GM12878 (cell line): ENCODE results near the gene PMAIP1. TPM values are rescaled to one million over a fixed set of nuclear protein-coding genes. Genes with fewer than 3 reads are reported as not detected.

ENCODE experiments used
- CHD2 ChIP-seq: IDR thresholded peaks from 2 replicates; pipeline ENCODE4 v1.6.1; 2011; ENCODE audit warnings: low read depth, low read length, improper control_type of control experiment, borderline replicate concordance
- CHD4 ChIP-seq: fragments of 200-600 bp; sonication (generic); IDR thresholded peaks from 2 replicates; pipeline ENCODE4 v1.6.1; 2016; ENCODE audit warnings: mild to moderate bottlenecking
- EGR1 ChIP-seq, 2 experiments: IDR thresholded peaks; 1 replicate in 1 of 2; 2 replicates in 1 of 2; pipeline ENCODE4 v1.6.1; 2011 to 2012; ENCODE audit warnings: low read depth in 2 of 2, low read length in 2 of 2, borderline replicate concordance in 1 of 2, mild to moderate bottlenecking in 1 of 2, moderate library complexity in 1 of 2
- GATAD2B ChIP-seq: fragments of 450-650 bp; conservative IDR thresholded peaks from 2 replicates; pipeline ENCODE4 v1.6.1; 2017; ENCODE audit warnings: low read depth, mild to moderate bottlenecking, moderate library complexity
- JUND ChIP-seq: IDR thresholded peaks from 2 replicates; pipeline ENCODE4 v1.6.1; 2012; ENCODE audit warnings: low read depth, mild to moderate bottlenecking, low read length, improper control_type of control experiment, moderate library complexity
- KDM1A ChIP-seq: fragments of 200-600 bp; sonication (generic); IDR thresholded peaks from 2 replicates; pipeline ENCODE4 v1.6.1; 2016; ENCODE audit warnings: borderline replicate concordance
- MYC ChIP-seq: IDR thresholded peaks from 2 replicates; pipeline ENCODE4 v1.6.1; 2011; ENCODE audit warnings: mild to moderate bottlenecking, low read length, moderate library complexity, inconsistent platforms; ENCODE audit not compliant: insufficient read depth, insufficient replicate concordance, insufficient read length, severe bottlenecking
- NR2C2 ChIP-seq: IDR thresholded peaks from 2 replicates; pipeline ENCODE4 v1.6.1; 2011; ENCODE audit warnings: borderline replicate concordance, low read depth; ENCODE audit not compliant: control insufficient read depth, insufficient read length
- POLR2A ChIP-seq: IDR thresholded peaks from 2 replicates; pipeline ENCODE4 v1.6.1; 2011; ENCODE audit warnings: low read depth, mild to moderate bottlenecking, low read length
- RCOR1 ChIP-seq: conservative IDR thresholded peaks from 2 replicates; pipeline ENCODE4 v1.6.1; 2012; ENCODE audit warnings: low read depth, low read length, improper control_type of control experiment
- RELB ChIP-seq: fragments of 450-650 bp; IDR thresholded peaks from 2 replicates; pipeline ENCODE4 v1.6.1; 2017; ENCODE audit warnings: low read depth, mild to moderate bottlenecking, moderate library complexity
- RFX5 ChIP-seq: IDR thresholded peaks from 2 replicates; pipeline ENCODE4 v1.6.1; 2011; ENCODE audit warnings: low read depth, low read length, improper control_type of control experiment
- SMAD5 ChIP-seq: IDR thresholded peaks from 2 replicates; pipeline ENCODE4 v1.6.1; 2016; ENCODE audit warnings: antibody characterized with exemption, low read depth
- YY1 ChIP-seq: IDR thresholded peaks from 2 replicates; pipeline ENCODE4 v1.6.1; 2011; ENCODE audit warnings: low read depth, mild to moderate bottlenecking, low read length
- ZNF274 ChIP-seq: IDR thresholded peaks from one replicate; pipeline ENCODE4 v1.8.0; 2011; ENCODE audit not compliant: insufficient read length, insufficient read depth
- polyA plus RNA-seq, 11 experiments: library from polyadenylated mRNA; depleted of rRNA in 4 of 11; unstranded in 6 of 11; stranded (reverse) in 5 of 11; fragments of >200 nt; fragmentation: Nextera tagmentation in 4 of 11; fragmentation: Illumina TruSeq in 1 of 11; extraction: Ambion mirVana in 4 of 11; extraction: Trizol in 1 of 11; gene quantifications; 1 replicate in 1 of 11; 2 replicates in 10 of 11; pipeline versions ENCODE4 v1.2.1 to v1.2.3, GENCODE V29; 2011 to 2016; ENCODE audit warnings: inconsistent platforms in 2 of 11, missing spikeins in 2 of 11, low read depth in 1 of 11
- total RNA-seq, 4 experiments: library from RNA; depleted of rRNA in 3 of 4; stranded (reverse); fragments of >200 nt in 3 of 4; fragmentation: Illumina TruSeq in 1 of 4; extraction: Trizol in 1 of 4; gene quantifications; 2 replicates each; pipeline versions ENCODE4 v1.2.1 to v1.2.3, GENCODE V29; 2013 to 2021
- TF ChIP-seq, protein P1 (sequence below): fragments of 450-650 bp; formaldehyde crosslinking; IDR thresholded peaks from 2 replicates; pipeline ENCODE4 v1.4.0; 2020; ENCODE audit warnings: mild to moderate bottlenecking, moderate library complexity
- TF ChIP-seq, protein P2 (sequence below): fragments of 450-650 bp; IDR thresholded peaks from 2 replicates; pipeline ENCODE4 v1.6.1; 2017; ENCODE audit warnings: mild to moderate bottlenecking, moderate library complexity

Gene PMAIP1
- total and polyA plus RNA-seq, 10 of the 15 experiments (the other 5 are each of a cell fraction or from before 2014, with no cell fraction given) = 74.0 to 219 (median 112) TPM

DNA sequence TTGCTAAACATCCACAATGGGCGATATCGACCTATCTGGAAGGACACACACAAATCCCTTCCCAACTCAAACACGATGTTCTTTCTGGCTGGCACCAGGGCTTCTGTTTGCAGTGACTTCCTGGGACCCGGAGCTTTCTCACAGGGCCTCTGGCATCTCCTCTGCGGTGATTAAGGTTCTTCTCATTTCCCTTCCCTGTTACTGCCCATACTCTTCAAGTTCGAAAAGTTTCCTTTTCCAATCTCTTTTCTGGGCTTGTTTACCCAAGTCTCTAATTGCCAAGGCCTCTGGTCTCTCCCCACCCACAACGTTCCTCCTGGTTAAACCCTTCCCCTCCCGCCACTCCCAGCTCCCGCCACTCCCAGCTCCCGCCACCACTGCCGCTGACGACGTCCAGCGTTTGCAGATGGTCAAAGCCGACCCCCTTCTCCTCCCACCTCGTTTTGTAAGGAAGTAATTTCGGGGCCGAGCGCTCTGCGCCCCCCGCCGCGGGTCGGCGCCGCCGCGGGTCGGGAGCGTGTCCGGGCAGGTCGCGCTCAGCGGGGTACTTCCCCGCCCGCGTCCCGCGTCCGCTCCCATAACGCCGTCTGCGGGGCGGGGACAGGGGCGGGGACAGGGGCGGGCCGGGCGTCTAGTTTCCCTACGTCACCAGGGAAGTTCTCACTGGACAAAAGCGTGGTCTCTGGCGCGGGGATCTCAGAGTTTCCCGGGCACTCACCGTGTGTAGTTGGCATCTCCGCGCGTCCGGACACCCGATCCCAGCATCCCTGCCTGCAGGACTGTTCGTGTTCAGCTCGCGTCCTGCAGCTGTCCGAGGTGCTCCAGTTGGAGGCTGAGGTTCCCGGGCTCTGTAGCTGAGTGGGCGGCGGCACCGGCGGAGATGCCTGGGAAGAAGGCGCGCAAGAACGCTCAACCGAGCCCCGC is at the start of gene PMAIP1 (continued):
- TF ChIP-seq RCOR1 = no peak
- no peak for TF ChIP-seq RFX5
- TF ChIP-seq, protein P1, sequence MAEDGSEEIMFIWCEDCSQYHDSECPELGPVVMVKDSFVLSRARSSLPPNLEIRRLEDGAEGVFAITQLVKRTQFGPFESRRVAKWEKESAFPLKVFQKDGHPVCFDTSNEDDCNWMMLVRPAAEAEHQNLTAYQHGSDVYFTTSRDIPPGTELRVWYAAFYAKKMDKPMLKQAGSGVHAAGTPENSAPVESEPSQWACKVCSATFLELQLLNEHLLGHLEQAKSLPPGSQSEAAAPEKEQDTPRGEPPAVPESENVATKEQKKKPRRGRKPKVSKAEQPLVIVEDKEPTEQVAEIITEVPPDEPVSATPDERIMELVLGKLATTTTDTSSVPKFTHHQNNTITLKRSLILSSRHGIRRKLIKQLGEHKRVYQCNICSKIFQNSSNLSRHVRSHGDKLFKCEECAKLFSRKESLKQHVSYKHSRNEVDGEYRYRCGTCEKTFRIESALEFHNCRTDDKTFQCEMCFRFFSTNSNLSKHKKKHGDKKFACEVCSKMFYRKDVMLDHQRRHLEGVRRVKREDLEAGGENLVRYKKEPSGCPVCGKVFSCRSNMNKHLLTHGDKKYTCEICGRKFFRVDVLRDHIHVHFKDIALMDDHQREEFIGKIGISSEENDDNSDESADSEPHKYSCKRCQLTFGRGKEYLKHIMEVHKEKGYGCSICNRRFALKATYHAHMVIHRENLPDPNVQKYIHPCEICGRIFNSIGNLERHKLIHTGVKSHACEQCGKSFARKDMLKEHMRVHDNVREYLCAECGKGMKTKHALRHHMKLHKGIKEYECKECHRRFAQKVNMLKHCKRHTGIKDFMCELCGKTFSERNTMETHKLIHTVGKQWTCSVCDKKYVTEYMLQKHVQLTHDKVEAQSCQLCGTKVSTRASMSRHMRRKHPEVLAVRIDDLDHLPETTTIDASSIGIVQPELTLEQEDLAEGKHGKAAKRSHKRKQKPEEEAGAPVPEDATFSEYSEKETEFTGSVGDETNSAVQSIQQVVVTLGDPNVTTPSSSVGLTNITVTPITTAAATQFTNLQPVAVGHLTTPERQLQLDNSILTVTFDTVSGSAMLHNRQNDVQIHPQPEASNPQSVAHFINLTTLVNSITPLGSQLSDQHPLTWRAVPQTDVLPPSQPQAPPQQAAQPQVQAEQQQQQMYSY (CRISPR knock-in tag) = no peak
- TF ChIP-seq, protein P2, sequence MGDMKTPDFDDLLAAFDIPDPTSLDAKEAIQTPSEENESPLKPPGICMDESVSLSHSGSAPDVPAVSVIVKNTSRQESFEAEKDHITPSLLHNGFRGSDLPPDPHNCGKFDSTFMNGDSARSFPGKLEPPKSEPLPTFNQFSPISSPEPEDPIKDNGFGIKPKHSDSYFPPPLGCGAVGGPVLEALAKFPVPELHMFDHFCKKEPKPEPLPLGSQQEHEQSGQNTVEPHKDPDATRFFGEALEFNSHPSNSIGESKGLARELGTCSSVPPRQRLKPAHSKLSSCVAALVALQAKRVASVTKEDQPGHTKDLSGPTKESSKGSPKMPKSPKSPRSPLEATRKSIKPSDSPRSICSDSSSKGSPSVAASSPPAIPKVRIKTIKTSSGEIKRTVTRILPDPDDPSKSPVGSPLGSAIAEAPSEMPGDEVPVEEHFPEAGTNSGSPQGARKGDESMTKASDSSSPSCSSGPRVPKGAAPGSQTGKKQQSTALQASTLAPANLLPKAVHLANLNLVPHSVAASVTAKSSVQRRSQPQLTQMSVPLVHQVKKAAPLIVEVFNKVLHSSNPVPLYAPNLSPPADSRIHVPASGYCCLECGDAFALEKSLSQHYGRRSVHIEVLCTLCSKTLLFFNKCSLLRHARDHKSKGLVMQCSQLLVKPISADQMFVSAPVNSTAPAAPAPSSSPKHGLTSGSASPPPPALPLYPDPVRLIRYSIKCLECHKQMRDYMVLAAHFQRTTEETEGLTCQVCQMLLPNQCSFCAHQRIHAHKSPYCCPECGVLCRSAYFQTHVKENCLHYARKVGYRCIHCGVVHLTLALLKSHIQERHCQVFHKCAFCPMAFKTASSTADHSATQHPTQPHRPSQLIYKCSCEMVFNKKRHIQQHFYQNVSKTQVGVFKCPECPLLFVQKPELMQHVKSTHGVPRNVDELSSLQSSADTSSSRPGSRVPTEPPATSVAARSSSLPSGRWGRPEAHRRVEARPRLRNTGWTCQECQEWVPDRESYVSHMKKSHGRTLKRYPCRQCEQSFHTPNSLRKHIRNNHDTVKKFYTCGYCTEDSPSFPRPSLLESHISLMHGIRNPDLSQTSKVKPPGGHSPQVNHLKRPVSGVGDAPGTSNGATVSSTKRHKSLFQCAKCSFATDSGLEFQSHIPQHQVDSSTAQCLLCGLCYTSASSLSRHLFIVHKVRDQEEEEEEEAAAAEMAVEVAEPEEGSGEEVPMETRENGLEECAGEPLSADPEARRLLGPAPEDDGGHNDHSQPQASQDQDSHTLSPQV = no peak
- peak; percentile 100 for TF ChIP-seq POLR2A
- no peak for TF ChIP-seq KDM1A
- peak; percentile 99 for TF ChIP-seq SMAD5
- TF ChIP-seq YY1 = no peak
- peak; percentile 91; the same call in 1 of the 2 replicates for TF ChIP-seq GATAD2B
- TF ChIP-seq CHD2 = no peak
- TF ChIP-seq JUND = peak; percentile 40; the same call in 1 of the 2 replicates
- no peak for TF ChIP-seq NR2C2
- TF ChIP-seq CHD4 = no peak
- peak; percentile 32 for TF ChIP-seq RELB
- TF ChIP-seq MYC = no peak
- TF ChIP-seq ZNF274 = no peak
- TF ChIP-seq EGR1 (IDR thresholded peaks at IDR 0.05; ENCODE audit: borderline replicate concordance in 1 of 2, low read depth in 2 of 2, low read length in 2 of 2) = peak in 1 of 2 experiments; percentile 8; a peak in 1 of 3 replicates
